Measurements from ENCODE around the gene GRK5. TPM values are rescaled to one million over a fixed set of nuclear protein-coding genes. Genes with fewer than 3 reads are reported as not detected.

The GRK5 gene
- total RNA-seq, 6 experiments from 2014 or later = 9.7 to 16.8 (median 15.9) TPM

- TF ChIP-seq CTCF (IDR thresholded peaks at IDR 0.05) = no peak
- peaks cover 26% of the 10 kb centered on the region for H3K4me1 Mint-ChIP-seq (ENCODE audit: low read depth)
- peak overlapping the region; percentile 66 for H3K27ac Mint-ChIP-seq
- H3K36me3 Mint-ChIP-seq (ENCODE audit: low read depth) = no peaks in the 10 kb centered on the region
- H3K9me3 Mint-ChIP-seq = no peaks in the 10 kb centered on the region
- peak overlapping the region; percentile 58 for H3K4me3 Mint-ChIP-seq
- DNase-seq = peak; percentile 97
- 0 out of 2 replicates have a peak, but pooled peaks cover 2% of the 10 kb centered on the region for H3K27me3 Mint-ChIP-seq (ENCODE audit: insufficient read depth)
These were observed 17.0 kb upstream of the GRK5 start for GRCh38 chr10:119190353-119190752.

GRCh38 chr10:119190954-119191785 is 16.2 kb upstream of the GRK5 start:
- TF ChIP-seq CTCF (IDR thresholded peaks at IDR 0.05) = no peak
- Mint-ChIP-seq H3K9me3 (no peaks in the 10 kb centered on the region), H3K36me3 (ENCODE audit: low read depth) (no peaks in the 10 kb centered on the region), H3K27me3 (ENCODE audit: insufficient read depth) (peaks cover 4% of the 10 kb centered on the region; the same call in 1 of the 2 replicates), H3K4me1 (ENCODE audit: low read depth) (peaks cover 26% of the 10 kb centered on the region), H3K27ac (peak overlapping the region; percentile 66), H3K4me3 (peak overlapping the region; percentile 58)
- DNase-seq = no peak

GRCh38 chr10:119191881-119192280 is 15.5 kb upstream of the GRK5 start:
- H3K9me3 Mint-ChIP-seq = no peaks in the 10 kb centered on the region
- H3K27me3 Mint-ChIP-seq (ENCODE audit: insufficient read depth) = peaks cover 4% of the 10 kb centered on the region; the same call in 1 of the 2 replicates
- DNase-seq = no peak
- H3K4me1 Mint-ChIP-seq (ENCODE audit: low read depth) = peaks cover 26% of the 10 kb centered on the region
- TF ChIP-seq CTCF (IDR thresholded peaks at IDR 0.05) = no peak
- no peak overlapping the region for H3K27ac Mint-ChIP-seq
- H3K36me3 Mint-ChIP-seq (ENCODE audit: low read depth) = no peaks in the 10 kb centered on the region
- H3K4me3 Mint-ChIP-seq = no peak overlapping the region

- TF ChIP-seq CTCF (IDR thresholded peaks at IDR 0.05) = no peak
- H3K4me3 Mint-ChIP-seq = no peak overlapping the region; the same call in 1 of the 2 replicates
- peak; percentile 73 for DNase-seq
- no peaks in the 10 kb centered on the region for H3K36me3 Mint-ChIP-seq (ENCODE audit: low read depth)
- H3K27me3 Mint-ChIP-seq (ENCODE audit: insufficient read depth) = peaks cover 11% of the 10 kb centered on the region
- peak overlapping the region; percentile 62 for H3K27ac Mint-ChIP-seq
- no peaks in the 10 kb centered on the region for H3K9me3 Mint-ChIP-seq
- H3K4me1 Mint-ChIP-seq (ENCODE audit: low read depth) = peaks cover 26% of the 10 kb centered on the region
These were observed 9.4 kb upstream of the GRK5 start for GRCh38 chr10:119197921-119198320.

GRCh38 chr10:119198438-119198837 is 8.9 kb upstream of the GRK5 start:
- Mint-ChIP-seq H3K27me3 (ENCODE audit: insufficient read depth) (peaks cover 11% of the 10 kb centered on the region), H3K36me3 (ENCODE audit: low read depth) (no peaks in the 10 kb centered on the region)
- TF ChIP-seq CTCF (IDR thresholded peaks at IDR 0.05) = peak; percentile 72

More at GRCh38 chr10:119198438-119198837, 8.9 kb upstream of the GRK5 start:
- H3K4me3 Mint-ChIP-seq = no peak overlapping the region; the same call in 1 of the 2 replicates
- H3K27ac Mint-ChIP-seq = peak overlapping the region; percentile 62; the same call in 1 of the 2 replicates
- DNase-seq = no peak
- peaks cover 31% of the 10 kb centered on the region for H3K4me1 Mint-ChIP-seq (ENCODE audit: low read depth)
- no peaks in the 10 kb centered on the region for H3K9me3 Mint-ChIP-seq
